HUDEP-2 (cell line): ENCODE results near the gene SLC36A1.

Experiments used
- DNase-seq, 76 experiments: peaks; one replicate each; lab custom pipeline; 2025; ENCODE audit not compliant: unreplicated experiment in 76 of 76; lab: John Stamatoyannopoulos, UW

The SLC36A1 gene

GRCh38 chr5:151451626-151452520, 4.5 kb downstream of the SLC36A1 start:
- DNase-seq: no peak

DNA sequence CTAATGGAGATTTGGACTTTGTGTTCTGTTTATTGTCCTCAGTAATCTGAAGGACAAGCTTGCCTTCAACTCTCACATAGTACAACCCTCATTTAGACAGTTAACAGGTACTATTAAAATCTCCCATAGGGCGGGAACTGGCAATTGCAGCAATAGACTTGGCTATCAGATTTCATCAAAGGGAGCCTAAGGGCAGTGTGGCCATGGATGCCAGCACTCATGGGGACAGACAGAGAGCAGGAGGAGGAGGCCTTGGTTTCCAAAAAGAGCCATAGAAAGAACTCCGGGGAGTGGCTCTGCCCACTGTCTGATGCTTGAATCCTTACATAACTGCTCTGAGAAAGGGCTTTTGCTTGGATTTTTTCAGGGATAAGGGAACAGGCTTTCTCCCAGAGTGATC, 6.8 kb downstream of the SLC36A1 start:
- peak in 1 of 76 experiments; percentile 15 for DNase-seq

DNA sequence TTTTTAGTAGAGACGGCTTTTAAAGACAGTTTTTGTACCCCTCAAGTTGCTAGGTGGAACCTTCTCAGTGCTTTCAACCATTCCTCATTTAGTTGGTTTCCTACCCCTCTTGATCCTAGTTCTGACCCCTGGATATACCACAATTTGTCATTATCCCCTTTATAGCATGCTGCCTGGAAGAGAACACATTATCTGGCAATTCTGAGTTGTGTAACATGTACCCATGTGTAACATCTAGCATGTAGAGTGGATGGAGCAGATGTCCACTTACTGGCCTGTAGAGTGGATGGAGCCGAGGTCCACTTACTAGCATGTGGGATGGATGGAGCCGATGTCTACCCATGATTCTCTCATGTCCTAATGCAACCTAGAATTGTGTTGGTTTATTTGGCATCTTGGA, 7.5 kb downstream of the SLC36A1 start:
- no peak for DNase-seq

GRCh38 chr5:151456321-151456940, 9.0 kb downstream of the SLC36A1 start:
- no peak for DNase-seq

GRCh38 chr5:151458314-151458713, 10.9 kb downstream of the SLC36A1 start:
- no peak for DNase-seq

DNA sequence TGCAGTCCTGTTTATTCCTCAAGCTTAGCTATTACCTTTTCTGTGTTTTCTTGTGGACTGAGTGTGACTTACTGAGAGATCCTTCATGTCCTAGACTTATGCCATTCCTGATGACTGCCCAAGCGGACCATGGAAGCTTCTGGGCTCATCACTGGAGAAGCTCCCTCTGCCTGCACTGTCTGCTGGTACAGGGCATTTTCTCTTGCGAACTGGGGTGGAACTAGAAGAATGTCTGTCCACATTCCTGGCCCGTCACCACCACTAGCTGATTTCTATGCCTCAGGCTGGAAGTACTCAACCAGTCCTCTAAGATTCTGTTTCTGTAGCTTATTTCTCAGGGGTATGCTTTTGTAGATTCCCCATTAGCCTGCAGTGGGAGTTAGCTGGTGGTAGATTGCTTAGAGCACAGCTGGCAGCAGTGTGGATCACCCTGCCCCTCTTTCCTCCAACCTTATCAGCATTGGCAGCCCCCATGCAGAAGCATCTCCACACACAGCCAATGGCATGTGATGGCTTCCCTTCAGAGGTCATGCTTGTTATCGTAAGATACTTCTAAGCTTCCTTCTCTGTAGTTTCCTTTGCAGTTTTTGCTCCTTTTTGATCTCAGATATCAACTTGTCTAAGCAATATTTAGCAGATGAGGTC, 12.4 kb downstream of the SLC36A1 start:
- peak in 65 of 76 experiments; percentile 15 to 75 (median 42) for DNase-seq

DNA sequence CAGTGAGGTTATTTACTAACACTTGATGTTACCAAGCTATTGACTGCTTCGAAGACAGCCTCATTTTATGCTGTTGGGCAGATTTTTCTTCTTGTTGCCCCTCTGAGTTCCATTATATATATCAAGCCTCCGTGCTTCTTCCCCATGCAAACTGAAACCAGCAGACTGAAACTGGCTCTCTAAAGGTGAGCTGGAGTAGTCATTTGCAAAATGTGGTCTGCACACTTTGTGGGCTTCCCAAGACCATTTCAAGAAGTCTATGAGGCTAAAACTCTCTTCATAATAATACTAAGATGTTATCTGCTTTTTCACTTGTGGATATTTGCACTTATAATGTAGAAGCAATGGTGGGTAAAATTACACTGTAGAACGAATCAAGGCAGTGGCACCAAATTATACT, 13.9 kb downstream of the SLC36A1 start:
- no peak for DNase-seq

DNA sequence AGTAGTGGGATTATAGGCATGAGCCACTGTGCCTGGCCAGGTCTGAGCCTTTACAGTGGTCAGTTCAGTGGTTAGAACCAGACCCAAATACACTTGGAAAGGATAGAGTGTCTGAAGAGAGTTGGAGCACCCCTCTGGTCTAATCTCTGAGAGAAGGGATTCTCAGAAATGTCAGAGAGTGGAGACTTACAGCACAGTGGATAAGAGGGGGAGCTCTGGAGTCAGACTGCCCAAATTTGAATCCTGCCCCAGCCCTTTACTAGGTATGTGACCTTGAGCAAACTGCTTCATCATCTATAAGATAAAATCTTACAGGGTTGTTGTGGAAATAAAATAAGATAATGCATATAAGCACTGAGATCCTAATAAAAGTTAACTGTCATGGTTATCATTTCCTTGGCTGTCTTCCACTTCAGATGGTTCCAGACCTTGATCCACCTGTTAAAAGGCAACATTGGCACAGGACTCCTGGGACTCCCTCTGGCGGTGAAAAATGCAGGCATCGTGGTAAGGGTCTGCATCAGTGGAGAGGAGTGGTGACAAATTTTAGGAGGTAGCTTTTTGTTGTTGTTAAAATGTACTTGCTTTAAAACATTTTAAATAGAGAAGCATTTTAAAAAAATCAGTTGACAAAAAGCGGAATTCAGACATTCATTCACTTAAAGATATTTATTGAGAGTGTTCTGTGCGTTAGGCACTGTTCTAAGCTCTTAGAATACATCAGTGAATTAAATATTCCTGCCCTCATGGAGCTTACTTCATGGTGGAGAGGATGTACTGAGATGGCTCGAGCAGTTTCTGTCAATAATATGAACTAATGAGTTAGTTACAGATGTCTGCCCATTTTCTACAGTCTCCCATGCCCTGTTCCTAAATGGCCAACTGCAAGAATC, 16.0 kb downstream of the SLC36A1 start:
- DNase-seq: peak in 15 of 76 experiments; percentile 10 to 58 (median 35)

- peak in 74 of 76 experiments; percentile 15 to 97 (median 67) for DNase-seq
Measured at GRCh38 chr5:151464101-151464500, 16.7 kb downstream of the SLC36A1 start.

- DNase-seq: peak in 73 of 76 experiments; percentile 5 to 94 (median 64)
Measured at GRCh38 chr5:151465476-151465875, 18.1 kb downstream of the SLC36A1 start.

DNA sequence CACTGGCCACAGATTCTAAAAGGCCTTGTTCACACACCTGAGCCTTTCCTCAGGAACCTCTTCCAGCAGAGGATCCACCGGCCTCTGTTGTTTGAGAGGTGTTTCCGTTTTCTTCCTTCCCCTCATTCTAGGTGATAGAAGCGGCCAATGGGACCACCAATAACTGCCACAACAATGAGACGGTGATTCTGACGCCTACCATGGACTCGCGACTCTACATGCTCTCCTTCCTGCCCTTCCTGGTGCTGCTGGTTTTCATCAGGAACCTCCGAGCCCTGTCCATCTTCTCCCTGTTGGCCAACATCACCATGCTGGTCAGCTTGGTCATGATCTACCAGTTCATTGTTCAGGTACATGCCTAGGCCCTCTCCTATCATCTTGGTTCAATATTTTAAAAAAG, 20.2 kb downstream of the SLC36A1 start:
- DNase-seq: no peak

GRCh38 chr5:151469386-151469785, 22.0 kb downstream of the SLC36A1 start:
- no peak for DNase-seq

GRCh38 chr5:151469992-151470391, 22.6 kb downstream of the SLC36A1 start:
- no peak for DNase-seq

DNA sequence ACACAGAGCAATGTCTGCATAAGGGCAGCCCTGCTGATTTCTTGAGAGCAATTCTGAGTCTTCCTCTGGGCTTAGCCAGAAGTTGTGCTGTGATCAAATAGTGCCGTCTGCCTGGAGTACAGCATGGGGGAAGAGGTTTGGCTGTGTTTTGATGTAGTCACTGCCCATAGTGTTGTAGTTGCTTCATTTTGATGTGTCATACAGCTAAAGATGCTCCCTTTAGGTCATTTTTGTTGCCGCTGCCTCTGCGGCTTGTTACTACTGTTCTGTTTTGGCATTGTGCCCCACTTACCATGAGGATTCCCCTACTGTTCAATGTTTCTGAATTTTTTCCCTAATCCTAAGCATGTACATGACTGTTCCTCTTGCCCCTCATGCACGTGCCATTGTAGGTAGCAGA, 23.0 kb downstream of the SLC36A1 start:
- no peak for DNase-seq

DNA sequence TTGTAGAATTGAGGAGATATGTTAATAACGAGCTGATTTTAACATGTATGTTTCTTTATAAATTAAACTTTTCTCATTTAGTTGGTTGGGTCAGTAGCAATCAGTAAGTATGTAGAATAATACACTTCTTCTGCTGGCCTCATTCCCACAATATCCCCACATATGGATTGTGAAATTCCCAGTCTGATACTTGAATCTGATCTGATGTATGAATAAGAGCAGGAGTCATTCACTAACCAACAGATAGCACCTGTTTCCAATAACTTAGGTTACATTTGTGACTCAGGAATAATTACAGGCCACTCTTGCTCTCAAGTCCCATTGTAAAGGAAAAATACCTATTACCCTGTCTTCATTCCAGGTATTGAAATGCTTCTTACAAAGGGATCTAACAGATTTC, 23.9 kb downstream of the SLC36A1 start:
- no peak for DNase-seq

GRCh38 chr5:151474799-151475198, 27.4 kb downstream of the SLC36A1 start:
- no peak for DNase-seq

- DNase-seq: no peak
Measured at GRCh38 chr5:151475388-151475787, 28.0 kb downstream of the SLC36A1 start.

DNA sequence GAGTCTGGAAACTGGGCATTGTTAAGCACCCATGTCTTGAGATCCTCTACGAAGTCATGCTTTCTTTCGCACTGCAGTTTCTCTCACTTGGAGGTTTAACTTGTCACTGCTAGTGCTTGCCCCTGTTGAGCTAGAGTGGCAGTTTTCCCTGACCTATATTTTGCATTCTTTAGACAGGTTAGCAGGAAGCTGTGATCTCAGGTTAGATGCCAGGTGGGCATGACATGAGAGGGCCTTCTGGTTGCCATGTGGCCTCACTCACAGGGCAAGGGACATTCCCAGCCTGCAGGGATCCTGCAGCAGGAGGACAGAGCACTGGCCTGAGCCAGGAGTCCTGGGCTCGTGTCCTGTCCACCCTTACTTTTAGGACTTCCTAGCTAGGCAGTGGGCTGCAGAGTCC, 28.6 kb downstream of the SLC36A1 start:
- DNase-seq: no peak

DNA sequence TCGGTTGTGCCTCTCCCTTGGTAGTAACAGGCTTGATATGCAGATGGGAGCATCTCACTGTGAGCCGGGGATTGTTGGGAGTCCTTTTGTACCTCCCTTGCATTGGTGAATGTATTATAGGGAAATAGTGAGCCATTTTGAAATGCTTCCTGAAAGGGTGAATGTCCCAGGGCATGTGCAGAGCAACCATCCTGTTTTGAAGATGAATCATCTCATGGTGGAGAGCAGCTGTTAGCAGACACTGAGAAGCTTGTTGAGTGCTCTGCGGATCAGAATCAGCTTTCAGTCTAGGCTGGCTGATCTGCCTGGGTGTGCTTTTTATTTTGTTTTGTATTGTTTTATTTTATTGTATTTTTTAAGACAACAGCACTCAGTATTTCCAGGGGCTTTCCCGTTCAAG, 29.7 kb downstream of the SLC36A1 start:
- no peak for DNase-seq
